GM18526 (cell line): ENCODE data around the gene DHRS3.

Source experiments
- POLR2A ChIP-seq: IDR thresholded peaks from 3 replicates; pipeline ENCODE4 v1.6.1; 2011; ENCODE audit not compliant: insufficient read length; ENCODE audit errors: extremely low read depth

The DHRS3 gene

DNA sequence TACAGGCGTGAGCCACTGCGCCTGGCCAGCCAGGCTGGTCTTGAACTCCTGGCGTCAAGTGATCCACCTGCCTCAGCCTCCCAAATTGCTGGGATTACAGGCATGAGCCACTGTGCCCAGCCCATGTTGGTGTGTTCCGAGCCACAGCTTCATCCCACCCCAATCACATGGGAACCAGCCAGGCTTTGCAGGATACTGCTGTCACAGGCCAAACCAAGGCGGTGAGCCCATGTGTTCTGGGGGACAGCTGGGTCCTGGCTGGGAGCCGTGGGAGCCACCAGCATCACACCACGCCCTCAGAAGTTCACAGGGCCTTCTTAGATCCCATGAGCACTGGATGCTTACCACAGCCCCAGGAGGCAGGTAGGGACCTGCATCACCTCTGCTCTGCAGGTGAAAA is 56.9 kb downstream of the DHRS3 start:
- TF ChIP-seq POLR2A, result no peak

DNA sequence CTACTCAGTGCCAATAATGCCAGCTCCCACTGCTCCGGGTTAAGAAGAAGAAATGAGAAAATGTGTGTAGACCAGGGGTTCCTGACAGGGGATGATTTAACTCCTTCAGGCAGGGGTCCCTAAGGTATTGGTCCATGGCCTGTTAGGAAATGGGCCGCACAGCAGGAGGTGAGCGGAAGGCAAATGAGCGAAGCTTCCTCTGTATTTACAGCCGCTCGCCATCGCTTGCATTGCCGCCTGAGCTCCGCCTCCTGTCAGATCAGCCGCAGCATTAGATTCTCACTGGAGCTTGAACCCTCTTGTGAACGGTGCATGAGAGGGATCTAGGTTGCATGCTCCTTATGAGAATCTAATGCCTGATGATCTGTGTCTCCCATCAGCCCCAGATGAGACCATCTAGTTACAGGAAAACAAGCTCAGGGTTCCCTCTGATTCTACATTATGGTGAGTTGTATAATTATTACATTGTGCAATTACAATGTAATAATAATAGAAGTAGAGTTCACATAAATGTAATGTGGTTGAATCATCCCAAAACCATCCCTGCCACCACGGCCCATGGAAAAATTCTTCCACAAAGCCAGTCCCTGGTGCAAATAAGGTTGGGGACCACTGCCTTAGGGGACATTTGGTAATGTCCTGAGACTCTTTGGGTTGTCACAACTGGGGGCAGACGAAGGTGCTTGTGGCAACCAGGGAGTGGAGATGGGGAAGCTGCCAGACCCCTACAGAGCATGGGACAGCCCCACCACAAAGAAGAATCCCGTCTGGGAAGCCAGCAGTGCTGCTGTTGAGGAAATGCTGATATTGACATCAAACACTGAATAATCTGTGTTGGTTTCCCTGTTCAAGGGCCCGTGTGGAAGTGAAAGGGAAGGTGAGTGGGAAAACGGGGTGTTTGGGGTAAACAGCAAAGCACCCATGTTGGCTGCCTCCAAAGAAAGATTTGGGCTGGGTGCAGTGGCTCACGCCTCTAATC is 60.8 kb downstream of the DHRS3 start:
- TF ChIP-seq POLR2A, result no peak

- no peak for TF ChIP-seq POLR2A
These were observed 61.6 kb downstream of the DHRS3 start for GRCh38 chr1:12556368-12556930.

DNA sequence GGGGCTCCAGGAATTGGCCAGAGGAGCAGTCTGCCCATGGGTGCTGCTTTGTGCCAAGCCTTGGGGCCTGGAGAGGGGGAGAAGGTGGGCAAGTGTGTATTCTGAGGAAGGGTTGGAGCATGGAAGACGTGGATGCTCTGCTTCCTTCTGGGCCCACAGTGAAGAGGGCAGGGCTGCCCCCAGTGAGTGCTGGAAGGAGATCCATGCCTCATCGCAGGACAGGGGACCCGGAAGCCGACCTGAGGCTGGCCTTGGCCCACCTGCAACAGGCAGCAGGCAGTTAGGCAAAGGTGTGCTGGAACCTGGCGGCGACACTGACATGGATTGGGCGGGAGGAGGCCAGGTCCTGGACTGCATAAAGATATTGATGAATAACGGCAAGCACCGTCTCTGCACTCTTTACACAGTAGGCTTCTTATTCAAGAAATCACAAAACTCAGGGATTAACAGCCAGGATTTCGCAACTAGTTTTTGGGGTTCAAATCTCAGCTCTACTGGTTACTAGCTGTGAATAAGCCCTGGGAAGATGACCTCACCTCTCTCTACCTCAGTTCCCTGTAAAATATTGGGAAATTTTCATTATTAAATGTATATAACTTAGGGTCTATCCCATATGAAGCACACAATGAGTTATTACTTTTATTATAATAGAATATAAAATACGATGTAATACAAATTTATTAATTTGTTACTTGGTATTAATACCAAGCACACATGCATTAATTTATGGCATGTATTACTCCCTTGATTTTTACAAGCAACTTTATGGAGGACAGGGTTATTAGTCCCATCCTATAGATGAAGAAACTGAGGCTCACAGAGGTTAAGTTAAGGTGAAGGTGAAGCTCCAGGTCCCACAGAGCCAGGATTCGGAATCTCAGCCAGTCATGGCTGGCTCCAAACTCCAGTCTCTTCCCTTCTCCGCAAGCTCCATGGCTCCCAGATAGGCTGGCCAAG is 62.3 kb downstream of the DHRS3 start:
- TF ChIP-seq POLR2A, result no peak

GRCh38 chr1:12554521-12555305 is 63.3 kb downstream of the DHRS3 start:
- no peak for TF ChIP-seq POLR2A

GRCh38 chr1:12553963-12554362 is 64.0 kb downstream of the DHRS3 start:
- TF ChIP-seq POLR2A, result no peak

DNA sequence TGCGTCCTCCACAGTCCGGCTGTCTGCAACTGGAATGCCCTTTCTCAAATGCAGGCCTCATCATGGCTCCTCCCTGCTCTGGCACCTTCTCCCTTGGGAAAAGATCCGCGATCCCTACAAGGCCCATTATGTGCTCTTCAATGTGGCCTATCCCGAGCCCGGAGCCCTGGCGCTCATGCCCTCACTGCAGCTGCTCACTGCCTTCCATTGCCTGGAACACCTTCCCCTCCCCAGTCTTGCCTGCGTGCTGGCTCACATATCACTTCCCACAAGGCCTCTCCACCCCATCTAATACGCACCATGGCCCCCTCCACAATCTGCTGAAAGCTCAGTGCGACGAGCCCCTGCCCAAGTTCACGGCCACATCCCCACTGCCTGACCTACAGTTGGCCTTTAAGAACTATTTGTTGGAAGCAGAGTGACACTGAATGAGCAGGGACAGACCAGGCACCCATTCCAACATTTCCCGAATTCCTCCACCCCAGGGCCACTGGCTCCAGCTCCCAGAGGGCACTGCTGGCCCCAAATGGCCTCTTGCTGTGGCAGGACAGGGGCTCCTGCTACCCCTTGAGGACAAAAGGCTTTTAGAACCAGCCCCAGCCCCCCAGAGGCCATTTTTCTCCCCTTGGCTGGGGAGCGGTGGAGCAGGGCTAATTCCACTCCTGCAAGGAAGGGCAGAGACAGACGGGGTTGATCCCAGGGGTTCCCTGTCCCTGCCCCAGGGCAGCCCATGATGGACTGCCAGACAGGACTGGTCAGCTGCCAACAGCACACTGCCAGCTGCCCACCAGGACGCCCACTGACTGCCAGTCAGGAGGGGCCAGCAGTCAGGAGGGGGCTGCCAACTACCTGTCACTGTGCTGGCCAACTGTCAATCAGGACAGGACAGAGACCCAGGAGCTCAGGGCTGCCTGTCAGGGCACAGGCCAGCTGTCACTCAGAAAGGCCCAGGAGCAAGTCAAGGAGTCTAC is 64.8 kb downstream of the DHRS3 start:
- no peak for TF ChIP-seq POLR2A

DNA sequence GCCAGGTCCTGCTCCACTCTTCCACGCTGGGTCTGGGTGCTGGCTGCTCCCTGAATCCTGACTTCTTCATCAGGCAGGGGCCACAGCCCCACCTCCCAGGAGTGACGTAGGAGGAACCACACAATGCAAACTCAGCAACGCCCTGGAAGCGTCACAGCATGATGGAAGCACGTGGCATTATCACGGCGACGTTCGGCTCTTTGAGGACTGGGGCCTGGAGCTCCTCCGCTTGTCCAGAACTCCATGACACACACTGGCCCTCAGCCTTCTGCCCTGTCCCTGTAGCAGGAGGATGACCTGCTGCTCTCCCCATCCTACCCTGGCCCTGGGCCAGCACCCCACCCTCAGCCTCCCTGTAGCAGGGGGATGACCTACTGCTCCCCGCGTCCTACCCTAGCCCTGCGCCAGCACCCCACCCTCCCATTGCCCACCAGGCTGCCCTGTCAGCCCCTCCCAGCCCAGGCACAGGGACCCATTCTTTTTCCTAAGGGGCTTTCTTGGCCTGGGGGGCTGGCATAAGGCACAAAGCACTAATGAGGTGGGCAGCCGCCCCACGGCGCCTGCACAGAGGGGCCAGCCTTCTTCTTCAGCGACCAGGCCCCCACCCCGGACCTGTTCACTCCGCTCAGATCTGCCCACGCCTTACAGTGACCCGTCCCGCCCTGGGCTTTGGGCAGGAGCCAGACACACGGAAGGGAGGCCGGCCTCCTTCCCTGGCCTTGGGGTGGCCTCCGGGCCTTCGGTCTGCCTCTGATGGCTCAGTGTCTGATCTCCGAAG is 65.7 kb downstream of the DHRS3 start:
- no peak for TF ChIP-seq POLR2A

DNA sequence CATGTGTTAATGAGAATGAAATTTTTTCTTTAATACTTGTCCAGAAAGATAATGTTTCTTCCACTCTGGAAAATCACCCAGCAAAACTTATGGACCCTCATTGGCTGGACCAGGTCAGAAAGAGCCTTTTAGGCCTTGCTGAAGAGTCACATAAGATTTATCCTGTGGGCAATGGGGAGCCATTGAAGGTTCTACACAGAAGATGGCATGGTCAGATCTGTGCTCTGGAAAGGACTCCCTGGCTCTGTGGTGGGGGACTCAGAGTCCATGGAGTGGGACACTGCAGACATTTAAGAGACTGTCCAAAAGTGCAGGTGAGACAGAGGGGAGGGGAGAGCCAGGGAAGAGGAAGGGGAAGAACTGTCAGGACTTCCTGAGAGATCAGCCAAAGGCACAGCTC is 66.4 kb downstream of the DHRS3 start:
- no peak for TF ChIP-seq POLR2A

GRCh38 chr1:12549460-12550349 is 68.3 kb downstream of the DHRS3 start:
- no peak for TF ChIP-seq POLR2A

DNA sequence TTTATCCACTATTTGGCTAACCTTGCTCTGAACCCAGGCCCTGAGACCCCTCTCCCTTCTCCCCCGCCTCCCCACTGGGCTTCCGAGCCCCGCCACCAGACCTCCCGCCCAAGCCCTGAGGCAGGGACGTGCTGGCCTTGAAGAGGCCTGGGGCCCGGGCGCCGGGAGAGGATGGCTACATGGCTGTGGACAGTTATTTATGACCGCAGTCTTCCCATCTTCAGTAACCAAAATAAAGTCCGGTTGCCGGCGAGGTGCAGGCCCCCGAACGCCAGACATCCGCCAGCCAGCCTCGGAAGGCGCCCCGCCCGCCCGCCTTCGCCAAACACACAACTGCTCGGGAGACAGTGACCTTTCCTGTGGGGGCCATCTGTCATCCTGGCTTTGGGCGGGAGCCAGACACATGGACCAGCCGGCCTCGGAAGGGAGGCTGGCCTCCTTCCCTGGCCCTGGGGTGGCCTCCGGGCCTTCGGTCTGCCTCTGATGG is 69.0 kb downstream of the DHRS3 start:
- no peak for TF ChIP-seq POLR2A
